GM21390 (cell line): Measurements from ENCODE around the gene LIFR.

Source experiments
- ATAC-seq: cut with Tn5 transposase; IDR thresholded peaks from one replicate; pipeline ENCODE4 v1.9.1; 2021; ENCODE audit not compliant: unreplicated experiment

LIFR gene

GRCh38 chr5:38551030-38552017, 5.1 kb downstream of the LIFR start:
- ATAC-seq, result peak; percentile 54

GRCh38 chr5:38548064-38548759, 8.2 kb downstream of the LIFR start:
- ATAC-seq, result no peak

GRCh38 chr5:38547257-38547656, 9.2 kb downstream of the LIFR start:
- no peak for ATAC-seq

GRCh38 chr5:38546691-38547146, 9.7 kb downstream of the LIFR start:
- ATAC-seq, result no peak

DNA sequence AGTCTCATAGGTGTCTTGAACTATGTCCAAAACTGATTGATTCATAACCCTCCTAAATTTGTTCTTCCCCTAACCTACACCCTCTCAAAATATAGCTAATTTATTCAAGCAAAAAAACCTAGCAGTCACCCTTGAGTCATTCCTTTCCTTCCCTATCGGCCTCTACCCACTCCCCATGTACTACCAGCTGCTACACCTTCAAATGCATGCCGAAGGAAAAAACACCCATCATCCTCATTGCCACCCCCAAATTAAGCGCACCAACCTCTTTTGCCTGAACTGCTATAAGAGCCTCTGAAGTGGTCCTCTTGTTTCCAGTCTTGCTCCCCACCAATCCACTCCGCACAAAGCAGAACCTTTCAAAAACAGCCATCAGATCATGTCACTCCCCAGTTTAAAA, 12.6 kb downstream of the LIFR start:
- no peak for ATAC-seq

DNA sequence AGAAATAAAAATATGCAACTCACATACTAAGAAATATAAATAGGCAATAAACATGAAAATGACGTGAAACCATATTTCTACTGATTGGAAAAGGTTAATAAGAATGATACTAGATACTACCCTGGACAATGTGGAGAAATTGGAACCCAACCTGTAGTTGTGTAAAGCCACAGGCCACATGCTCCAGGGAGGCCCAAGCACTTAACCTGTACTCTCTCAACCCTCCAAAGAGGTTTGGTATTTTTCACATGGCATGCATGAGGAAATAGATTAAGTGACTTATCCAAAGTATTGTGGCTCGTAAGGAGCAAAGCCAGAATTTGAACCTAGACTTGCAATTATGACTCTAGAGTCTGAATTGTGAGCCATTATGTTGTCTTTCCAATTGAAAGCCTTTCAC, 13.4 kb downstream of the LIFR start:
- no peak for ATAC-seq

DNA sequence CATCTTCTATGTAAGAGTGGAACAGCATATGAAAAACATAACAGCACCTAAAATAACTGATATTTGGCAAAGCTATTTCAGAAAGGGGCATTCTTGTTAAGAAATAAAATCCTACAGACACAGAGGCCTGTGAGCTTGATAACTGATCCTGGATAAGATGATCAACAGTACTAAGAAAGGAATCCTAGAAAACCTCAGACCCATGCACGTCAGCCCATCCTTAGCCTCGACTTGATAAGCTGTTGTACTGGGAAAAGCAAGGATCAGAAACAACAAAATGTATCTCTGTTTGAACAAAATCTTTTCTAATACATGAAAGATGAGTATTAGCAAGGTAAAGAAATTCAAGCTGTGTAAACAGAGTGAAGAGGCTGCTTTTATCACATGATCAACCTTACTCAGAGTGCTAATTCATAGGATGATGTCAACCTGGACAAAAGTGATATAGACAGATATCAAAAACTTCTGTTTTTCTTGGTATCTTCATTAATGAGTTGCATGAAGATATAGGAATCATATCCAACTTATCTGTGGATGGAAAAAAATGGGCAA, 15.2 kb downstream of the LIFR start:
- no peak for ATAC-seq

DNA sequence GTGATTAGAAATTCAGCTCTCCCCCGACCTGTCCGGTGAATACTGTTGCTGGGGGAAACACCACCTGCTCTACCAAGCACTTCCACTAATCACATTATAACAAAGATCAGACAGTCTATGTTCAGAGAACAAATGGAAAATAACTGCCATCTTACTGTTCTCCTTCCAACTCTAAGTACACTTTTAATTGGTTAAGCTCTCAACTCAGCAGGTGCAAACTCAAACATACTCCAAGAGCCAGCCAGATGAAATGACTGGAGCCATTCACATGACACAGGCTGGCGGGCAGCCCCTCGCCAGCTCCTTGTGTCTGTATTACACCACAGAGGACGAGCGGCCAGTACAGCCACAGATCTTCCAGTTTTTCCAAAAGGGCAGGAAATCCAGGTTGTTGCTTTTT, 16.1 kb downstream of the LIFR start:
- no peak for ATAC-seq

- ATAC-seq, result no peak
Measured at GRCh38 chr5:38538161-38538560, 18.3 kb downstream of the LIFR start.

DNA sequence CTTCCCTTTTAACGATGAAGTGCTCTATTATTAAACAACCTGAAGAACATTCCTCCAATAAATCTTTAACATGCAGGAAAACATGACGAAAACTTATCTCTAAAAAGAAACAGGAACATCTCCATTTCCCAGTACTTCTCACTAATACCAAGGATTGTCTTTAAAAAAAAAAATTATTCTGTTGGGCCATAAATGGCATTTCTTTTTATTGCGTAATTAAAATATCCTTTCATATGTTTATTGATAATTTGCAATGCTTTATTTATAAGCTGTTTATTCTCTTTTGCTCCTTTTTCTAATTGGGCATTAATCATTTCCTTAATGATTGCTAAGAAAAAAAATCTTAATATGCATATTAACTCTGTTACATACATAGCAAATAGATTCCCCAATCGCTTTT, 18.9 kb downstream of the LIFR start:
- no peak for ATAC-seq

- ATAC-seq, result no peak
Measured at GRCh38 chr5:38536968-38537367, 19.5 kb downstream of the LIFR start.

GRCh38 chr5:38535845-38536244, 20.6 kb downstream of the LIFR start:
- ATAC-seq, result no peak

DNA sequence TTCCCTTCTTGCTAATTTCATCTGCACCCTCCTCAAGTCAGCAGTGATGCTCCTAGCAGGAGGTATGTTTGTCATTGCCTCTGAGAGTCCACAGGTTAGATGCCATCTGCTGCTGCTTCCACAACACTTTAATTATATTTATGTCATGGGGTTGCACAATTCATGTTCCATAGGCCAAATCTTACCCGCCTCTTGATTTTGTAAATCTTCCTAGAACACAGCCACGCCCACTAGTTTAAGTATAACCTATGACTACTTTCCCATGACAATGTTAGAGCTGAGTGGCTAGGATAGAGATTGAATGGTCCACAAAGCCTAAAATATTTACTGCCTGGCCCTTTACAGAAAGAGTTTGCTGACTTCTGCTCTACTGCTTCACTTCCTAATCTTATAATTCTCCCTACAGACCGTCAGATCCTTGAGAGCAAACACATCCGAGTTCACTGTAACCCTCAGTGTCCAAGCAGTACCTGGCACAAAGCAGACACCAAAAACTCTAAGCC, 21.1 kb downstream of the LIFR start:
- ATAC-seq, result no peak

- no peak for ATAC-seq
Measured at GRCh38 chr5:38534156-38534453, 22.3 kb downstream of the LIFR start.

DNA sequence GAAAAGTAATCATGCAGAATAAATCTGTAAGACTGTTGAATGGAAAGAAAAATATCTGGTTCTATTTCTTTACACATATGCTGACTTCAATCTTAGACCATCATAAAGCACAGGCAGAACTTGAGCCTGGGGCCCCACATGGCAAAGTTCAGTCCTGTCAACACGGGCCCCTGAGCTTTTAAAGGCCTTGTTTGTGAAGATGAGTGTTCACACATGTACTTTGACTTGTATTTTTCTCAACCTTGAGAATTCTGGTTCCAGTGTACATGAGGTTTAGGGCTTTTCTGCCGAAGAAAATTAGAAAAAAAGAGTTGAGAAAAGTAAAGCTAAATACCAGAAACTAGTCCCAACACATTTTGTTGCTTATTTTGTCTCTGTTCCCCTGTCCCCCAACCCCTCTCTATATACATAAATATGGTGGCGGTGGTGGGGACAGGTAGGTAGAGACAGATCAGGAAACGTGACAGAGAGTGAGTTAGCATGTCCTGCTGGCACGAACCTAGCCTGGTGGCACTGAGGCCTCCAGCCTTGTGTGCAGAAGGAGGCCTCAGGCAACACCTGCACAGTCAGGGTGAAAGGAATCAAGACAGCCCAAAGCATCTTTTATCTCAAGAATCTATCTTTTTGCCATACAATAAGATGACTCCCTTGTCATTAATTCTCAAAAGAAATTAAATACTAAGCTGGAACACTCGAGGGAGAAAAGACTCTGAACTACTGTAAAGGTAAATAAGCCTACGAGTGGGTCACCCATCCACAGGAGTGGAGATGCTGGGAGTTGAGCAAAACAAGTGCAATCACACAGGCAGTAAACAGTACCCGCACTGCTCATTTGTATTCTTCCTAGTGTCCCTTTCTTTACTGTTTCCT, 22.9 kb downstream of the LIFR start:
- ATAC-seq, result no peak

- ATAC-seq, result no peak
Measured at GRCh38 chr5:38532165-38532669, 24.2 kb downstream of the LIFR start.

GRCh38 chr5:38531518-38531917, 24.9 kb downstream of the LIFR start:
- ATAC-seq, result no peak

DNA sequence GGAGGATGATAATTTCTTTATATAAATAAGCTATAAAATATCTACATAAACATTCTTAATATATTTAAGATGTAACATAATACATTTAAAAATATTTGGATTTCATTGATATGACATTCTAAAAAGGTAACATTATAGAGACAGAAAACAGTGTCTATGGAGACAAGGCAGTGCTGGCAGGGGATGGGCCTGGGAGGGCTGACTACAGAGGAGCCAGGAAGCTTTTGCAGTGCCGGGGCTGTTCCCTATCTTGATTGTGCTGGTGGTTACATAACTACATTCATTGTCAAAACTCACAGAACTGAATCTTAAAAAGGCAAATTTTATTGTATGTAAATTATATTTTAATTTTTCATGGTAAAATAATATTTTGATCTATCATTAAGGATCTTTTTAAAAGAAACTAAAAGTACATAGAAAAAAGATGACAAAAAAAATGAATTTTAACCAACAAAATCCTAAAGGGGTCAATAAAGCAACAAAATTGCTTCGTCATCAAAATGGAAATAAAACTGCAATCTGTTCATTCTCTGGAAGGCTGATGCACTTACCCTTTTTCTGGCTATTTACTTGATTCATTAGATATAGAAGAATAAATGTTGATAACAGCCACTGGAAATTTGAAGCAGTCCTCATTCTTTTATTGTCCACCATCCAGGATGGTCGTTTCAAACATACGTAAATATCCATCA, 26.3 kb downstream of the LIFR start:
- no peak for ATAC-seq

- no peak for ATAC-seq
Measured at GRCh38 chr5:38528162-38528703, 28.2 kb downstream of the LIFR start.

DNA sequence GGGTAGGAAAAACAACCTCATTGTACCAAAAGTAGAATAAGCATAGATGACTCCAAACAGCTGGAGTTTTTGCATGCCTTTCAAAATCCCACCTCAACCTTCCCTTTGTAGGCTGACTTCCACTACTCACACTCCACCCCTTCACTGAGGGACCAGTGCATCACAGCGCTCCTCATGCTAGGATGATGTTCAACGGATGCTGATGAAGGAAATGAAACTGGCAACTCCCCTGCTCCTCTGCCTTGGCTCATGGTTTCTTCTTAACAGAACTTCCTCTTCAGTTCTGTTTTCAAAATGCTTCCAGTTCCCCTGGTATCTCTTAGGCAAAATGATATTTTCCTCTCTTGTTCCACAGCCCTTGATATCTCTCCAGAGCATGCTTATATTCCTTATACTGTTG, 29.0 kb downstream of the LIFR start:
- ATAC-seq, result no peak
